Caki2 (cell line): ENCODE results near the gene TSPAN13. TPM values are rescaled to one million over a fixed set of nuclear protein-coding genes. Genes with fewer than 3 reads are reported as not detected.

Source experiments
- DNase-seq: peaks from one replicate; pipeline ENCODE4 v3.0.0-alpha.2; 2015; ENCODE audit warnings: low read depth
- in situ Hi-C: cut with HindIII; loops from 2 replicates; pipeline ENCODE4 v1.10.0; 2016; ENCODE audit warnings: low sequenced_read_pairs, low pct_unique_long_range_greater_than_20kb, mixed read lengths
- total RNA-seq: library from RNA; depleted of rRNA; stranded (reverse); fragments of >200 nt; shearing (Covaris generic); gene quantifications from 2 replicates; pipeline ENCODE4 v1.2.3, GENCODE V29; 2014; ENCODE audit warnings: low replicate concordance; rRNA removed

Gene TSPAN13
- total RNA-seq = 47.5 and 57.1 TPM in 2 replicates

GRCh38 chr7:16753102-16753931 lies at the start of gene TSPAN13:
TSS of gene TSPAN13 (plus strand) at chr7:16753755. CDS start at chr7:16753968, 213 bp downstream.
- DNase-seq = peak; percentile 97
- in situ Hi-C loops = no loop called here

- DNase-seq = no peak
- in situ Hi-C loops = no loop called here
These were observed 45.0 kb upstream of the TSPAN13 start for GRCh38 chr7:16708511-16708910.

GRCh38 chr7:16708980-16709379 lies 44.6 kb upstream of the TSPAN13 start:
- peak; percentile 89 for DNase-seq
- in situ Hi-C loops = no loop called here

GRCh38 chr7:16710651-16711050 lies 42.9 kb upstream of the TSPAN13 start:
- no peak for DNase-seq
- in situ Hi-C loops = no loop called here

- peak; percentile 44 for DNase-seq
- in situ Hi-C loops = no loop called here
These were observed 41.8 kb upstream of the TSPAN13 start for GRCh38 chr7:16711730-16712129.

GRCh38 chr7:16712916-16713315 lies 40.6 kb upstream of the TSPAN13 start:
- DNase-seq = peak; percentile 90
- in situ Hi-C loops = no loop called here

GRCh38 chr7:16715928-16716327 lies 37.6 kb upstream of the TSPAN13 start:
- DNase-seq = no peak
- in situ Hi-C loops = no loop called here

- no peak for DNase-seq
- in situ Hi-C loops = no loop called here
These were observed 35.4 kb upstream of the TSPAN13 start for GRCh38 chr7:16718111-16718656.

- no peak for DNase-seq
- in situ Hi-C loops = no loop called here
These were observed 33.9 kb upstream of the TSPAN13 start for GRCh38 chr7:16719699-16720098.

- in situ Hi-C loops = no loop called here
- DNase-seq = no peak
These were observed 32.0 kb upstream of the TSPAN13 start for GRCh38 chr7:16721541-16721940.

GRCh38 chr7:16724344-16724743 lies 29.2 kb upstream of the TSPAN13 start:
- in situ Hi-C loops = no loop called here
- DNase-seq = no peak

- no peak for DNase-seq
- in situ Hi-C loops = no loop called here
These were observed 27.4 kb upstream of the TSPAN13 start for GRCh38 chr7:16726189-16726588.

GRCh38 chr7:16727736-16728135 lies 25.8 kb upstream of the TSPAN13 start:
- in situ Hi-C loops = no loop called here

GRCh38 chr7:16728811-16729210 lies 24.7 kb upstream of the TSPAN13 start:
- in situ Hi-C loops = no loop called here
- DNase-seq = peak; percentile 43

More at GRCh38 chr7:16727736-16728135, 25.8 kb upstream of the TSPAN13 start:
- no peak for DNase-seq

GRCh38 chr7:16729541-16729940 lies 24.0 kb upstream of the TSPAN13 start:
- in situ Hi-C loops = no loop called here
- DNase-seq = no peak

- in situ Hi-C loops = no loop called here
- no peak for DNase-seq
These were observed 22.6 kb upstream of the TSPAN13 start for GRCh38 chr7:16730937-16731336.

- no peak for DNase-seq
- in situ Hi-C loops = no loop called here
These were observed 20.7 kb upstream of the TSPAN13 start for GRCh38 chr7:16732828-16733227.

- DNase-seq = no peak
- in situ Hi-C loops = no loop called here
These were observed 19.3 kb upstream of the TSPAN13 start for GRCh38 chr7:16734148-16734726.

- in situ Hi-C loops = no loop called here
These were observed 18.5 kb upstream of the TSPAN13 start for GRCh38 chr7:16735020-16735419.

More at GRCh38 chr7:16735020-16735419, 18.5 kb upstream of the TSPAN13 start:
- DNase-seq = no peak
